ENCODE measurements around the gene SLC17A9. TPM values are rescaled to one million over a fixed set of nuclear protein-coding genes. Genes with fewer than 3 reads are reported as not detected.

Gene SLC17A9
- total RNA-seq, 1 donor from 2014 or later: 12.4 TPM

- Mint-ChIP-seq H3K27me3 (ENCODE audit: low read depth, unreplicated experiment) (peaks cover 20% of the 10 kb centered on the region), H3K36me3 (ENCODE audit: low read depth, unreplicated experiment) (peaks cover 2% of the 10 kb centered on the region), H3K4me1 (ENCODE audit: low read depth, unreplicated experiment) (no peaks in the 10 kb centered on the region), H3K4me3 (ENCODE audit: unreplicated experiment) (no peak overlapping the region), H3K27ac (ENCODE audit: unreplicated experiment) (no peak overlapping the region), H3K9me3 (ENCODE audit: unreplicated experiment) (no peaks in the 10 kb centered on the region)
- Histone ChIP-seq H3K4me3 (ENCODE audit: insufficient read depth, low read depth, low read length) (no peak overlapping the region), H3K27ac (ENCODE audit: low read depth, low read length) (no peak overlapping the region), H3K9me3 (ENCODE audit: insufficient read depth, low read depth, low read length) (no peaks in the 10 kb centered on the region), H3K4me2 (ENCODE audit: low read length) (no peak overlapping the region), H3K27me3 (ENCODE audit: insufficient read depth, low read length) (no peaks in the 10 kb centered on the region), H3K4me1 (ENCODE audit: insufficient read depth, low read length) (no peaks in the 10 kb centered on the region), H3K79me2 (ENCODE audit: insufficient read depth, low read length) (no peaks in the 10 kb centered on the region), H3K36me3 (ENCODE audit: insufficient read depth, low read length) (no peaks in the 10 kb centered on the region), H2AFZ (ENCODE audit: low read depth, low read length) (no peak overlapping the region), H3K9ac (ENCODE audit: low read length) (no peak overlapping the region), H4K20me1 (ENCODE audit: insufficient read depth, low read length) (no peaks in the 10 kb centered on the region)
- no peak for DNase-seq (ENCODE audit: low read depth)
- FAIRE-seq: no peak
- no peak for TF ChIP-seq EZH2 (IDR thresholded peaks at IDR 0.05; ENCODE audit: insufficient read depth, low read length)
- TF ChIP-seq CTCF (IDR thresholded peaks at IDR 0.05; ENCODE audit: insufficient read depth, low read depth, low read length): no peak
Measured at GRCh38 chr20:62966212-62967148, 14.0 kb downstream of the SLC17A9 start.

- FAIRE-seq (no peak), DNase-seq (ENCODE audit: low read depth) (no peak)
- Mint-ChIP-seq H3K9me3 (ENCODE audit: unreplicated experiment) (no peaks in the 10 kb centered on the region), H3K36me3 (ENCODE audit: low read depth, unreplicated experiment) (peaks cover 2% of the 10 kb centered on the region), H3K4me1 (ENCODE audit: low read depth, unreplicated experiment) (no peaks in the 10 kb centered on the region), H3K27ac (ENCODE audit: unreplicated experiment) (no peak overlapping the region), H3K4me3 (ENCODE audit: unreplicated experiment) (no peak overlapping the region), H3K27me3 (ENCODE audit: low read depth, unreplicated experiment) (peaks cover 26% of the 10 kb centered on the region)
- Histone ChIP-seq H4K20me1 (ENCODE audit: insufficient read depth, low read length) (peaks cover 5% of the 10 kb centered on the region), H3K79me2 (ENCODE audit: insufficient read depth, low read length) (no peaks in the 10 kb centered on the region), H3K9me3 (ENCODE audit: insufficient read depth, low read depth, low read length) (no peaks in the 10 kb centered on the region), H3K4me2 (ENCODE audit: low read length) (no peak overlapping the region), H3K4me1 (ENCODE audit: insufficient read depth, low read length) (no peaks in the 10 kb centered on the region), H3K27ac (ENCODE audit: low read depth, low read length) (no peak overlapping the region), H3K4me3 (ENCODE audit: insufficient read depth, low read depth, low read length) (no peak overlapping the region), H2AFZ (ENCODE audit: low read depth, low read length) (no peak overlapping the region), H3K27me3 (ENCODE audit: insufficient read depth, low read length) (peaks cover 2% of the 10 kb centered on the region), H3K36me3 (ENCODE audit: insufficient read depth, low read length) (no peaks in the 10 kb centered on the region), H3K9ac (ENCODE audit: low read length) (no peak overlapping the region)
- TF ChIP-seq EZH2 (IDR thresholded peaks at IDR 0.05; ENCODE audit: insufficient read depth, low read length): no peak
- no peak for TF ChIP-seq CTCF (IDR thresholded peaks at IDR 0.05; ENCODE audit: insufficient read depth, low read depth, low read length)
Measured at GRCh38 chr20:62967149-62967501, 14.6 kb downstream of the SLC17A9 start.
